ENCODE results near the gene FAM8A1.

The FAM8A1 gene

DNA sequence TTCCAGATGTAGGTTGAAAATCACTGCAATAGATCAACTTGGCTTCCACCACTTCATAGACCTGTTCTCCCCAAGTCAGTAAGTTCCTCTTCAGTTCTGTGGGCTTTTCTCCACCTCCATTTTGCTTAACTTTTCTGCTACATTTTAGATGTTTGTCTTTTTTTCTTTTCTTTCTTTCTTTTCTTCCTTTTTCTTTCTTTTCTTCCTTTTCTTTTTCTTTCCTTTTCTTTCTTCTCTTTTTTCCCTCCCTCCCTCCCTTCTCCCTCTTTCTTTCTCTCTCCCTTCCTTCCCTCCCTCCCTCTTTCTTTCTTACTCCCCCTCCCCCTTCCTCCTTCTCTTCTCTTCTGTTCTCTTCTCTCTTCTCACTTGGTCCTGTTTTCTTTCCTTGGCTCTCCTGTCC is 6.9 kb upstream of the FAM8A1 start:
- Histone ChIP-seq H3K36me3 (no peaks in the 10 kb centered on the region), H3K4me3 (no peak overlapping the region), H3K27me3 (no peaks in the 10 kb centered on the region), H3K4me1 (no peaks in the 10 kb centered on the region), H3K9me3 (no peaks in the 10 kb centered on the region), H3K27ac (no peak overlapping the region)
- intact Hi-C loops (cut with DNase I; ENCODE audit: low total_unique reads) = no loop called here
- no peak for DNase-seq
- TF ChIP-seq, protein P1, sequence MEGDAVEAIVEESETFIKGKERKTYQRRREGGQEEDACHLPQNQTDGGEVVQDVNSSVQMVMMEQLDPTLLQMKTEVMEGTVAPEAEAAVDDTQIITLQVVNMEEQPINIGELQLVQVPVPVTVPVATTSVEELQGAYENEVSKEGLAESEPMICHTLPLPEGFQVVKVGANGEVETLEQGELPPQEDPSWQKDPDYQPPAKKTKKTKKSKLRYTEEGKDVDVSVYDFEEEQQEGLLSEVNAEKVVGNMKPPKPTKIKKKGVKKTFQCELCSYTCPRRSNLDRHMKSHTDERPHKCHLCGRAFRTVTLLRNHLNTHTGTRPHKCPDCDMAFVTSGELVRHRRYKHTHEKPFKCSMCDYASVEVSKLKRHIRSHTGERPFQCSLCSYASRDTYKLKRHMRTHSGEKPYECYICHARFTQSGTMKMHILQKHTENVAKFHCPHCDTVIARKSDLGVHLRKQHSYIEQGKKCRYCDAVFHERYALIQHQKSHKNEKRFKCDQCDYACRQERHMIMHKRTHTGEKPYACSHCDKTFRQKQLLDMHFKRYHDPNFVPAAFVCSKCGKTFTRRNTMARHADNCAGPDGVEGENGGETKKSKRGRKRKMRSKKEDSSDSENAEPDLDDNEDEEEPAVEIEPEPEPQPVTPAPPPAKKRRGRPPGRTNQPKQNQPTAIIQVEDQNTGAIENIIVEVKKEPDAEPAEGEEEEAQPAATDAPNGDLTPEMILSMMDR (IDR thresholded peaks at IDR 0.05) = no peak

DNA sequence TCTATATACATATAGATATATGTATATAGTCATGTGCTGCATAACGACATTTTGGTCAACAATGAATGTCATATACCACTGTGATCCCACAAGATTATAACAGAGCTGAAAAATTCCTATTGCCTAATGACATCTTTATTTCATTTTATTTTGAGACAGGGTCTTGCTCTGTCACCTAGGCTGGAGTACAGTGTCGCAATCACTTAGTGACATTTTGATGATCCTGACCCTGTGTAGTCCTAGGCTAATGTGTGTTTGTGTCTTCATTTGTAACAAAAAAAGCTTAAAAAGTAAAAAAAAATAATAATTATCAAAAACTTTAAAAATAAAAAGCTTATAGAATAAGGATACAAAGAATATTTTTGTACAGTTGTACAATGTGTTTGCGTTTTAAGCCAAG is 4.0 kb upstream of the FAM8A1 start:
- DNase-seq = no peak
- no peaks in the 10 kb centered on the region for H3K9me3 ChIP-seq
- TF ChIP-seq, protein P1 (IDR thresholded peaks at IDR 0.05) = no peak
- intact Hi-C loops (cut with DNase I; ENCODE audit: low total_unique reads) = no loop called here
- no peak overlapping the region for H3K4me3 ChIP-seq
- no peaks in the 10 kb centered on the region for H3K4me1 ChIP-seq
- H3K27me3 ChIP-seq = no peaks in the 10 kb centered on the region
- no peak overlapping the region for H3K27ac ChIP-seq
- H3K36me3 ChIP-seq = no peaks in the 10 kb centered on the region

DNA sequence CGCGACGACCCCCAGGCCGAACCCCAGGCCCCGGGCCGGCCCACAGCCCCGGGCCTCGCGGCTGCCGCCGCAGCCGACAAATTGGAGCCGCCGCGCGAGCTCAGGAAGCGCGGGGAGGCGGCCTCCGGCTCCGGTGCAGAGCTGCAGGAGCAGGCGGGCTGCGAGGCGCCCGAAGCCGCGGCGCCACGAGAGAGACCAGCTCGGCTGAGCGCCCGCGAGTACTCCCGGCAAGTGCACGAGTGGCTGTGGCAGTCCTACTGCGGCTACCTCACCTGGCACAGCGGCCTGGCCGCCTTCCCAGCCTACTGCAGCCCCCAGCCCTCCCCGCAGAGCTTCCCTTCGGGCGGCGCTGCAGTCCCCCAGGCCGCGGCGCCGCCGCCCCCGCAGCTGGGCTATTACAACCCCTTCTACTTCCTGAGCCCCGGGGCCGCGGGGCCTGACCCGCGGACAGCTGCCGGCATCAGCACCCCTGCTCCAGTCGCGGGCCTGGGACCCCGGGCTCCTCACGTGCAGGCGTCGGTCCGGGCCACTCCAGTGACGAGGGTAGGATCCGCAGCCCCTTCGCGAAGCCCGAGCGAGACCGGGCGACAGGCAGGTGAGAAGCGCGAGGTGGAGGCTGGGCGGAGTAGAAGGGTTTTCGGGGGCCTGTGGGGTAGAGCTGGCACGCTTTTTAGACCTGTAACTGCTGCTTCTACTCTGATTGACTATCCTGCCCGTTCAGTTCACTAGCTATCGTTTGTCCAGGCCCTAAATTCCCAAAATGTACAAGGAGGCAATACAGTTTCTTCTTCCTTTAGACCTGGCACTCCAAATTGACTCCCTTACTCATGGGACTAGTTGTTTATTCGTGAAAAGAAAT is 654 bp downstream of the FAM8A1 start:
- TF ChIP-seq, protein P1 (IDR thresholded peaks at IDR 0.05) = no peak
- intact Hi-C loops (cut with DNase I; ENCODE audit: low total_unique reads) = loop anchor here (5.0 kb wide), 2 partner anchors 107 to 197 kb away; partner anchors contain the start of gene NUP153
- H3K9me3 ChIP-seq = no peaks in the 10 kb centered on the region

DNA sequence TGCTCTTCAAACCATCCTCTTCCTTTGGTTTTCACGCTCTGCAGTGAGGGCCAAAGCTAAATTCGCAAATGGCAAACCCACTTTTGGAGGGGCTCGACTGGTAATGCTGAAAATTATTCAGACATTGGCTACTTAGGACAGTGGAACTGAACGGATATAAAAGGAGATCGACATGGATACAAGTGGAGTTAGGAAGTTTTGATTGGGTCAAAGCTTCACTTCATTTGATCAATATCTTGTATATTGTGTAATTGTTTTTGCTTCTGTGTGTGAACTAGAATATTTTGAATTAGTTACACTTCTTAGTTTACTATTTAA is 1.2 kb downstream of the FAM8A1 start:
- H3K4me3 ChIP-seq = peak overlapping the region; percentile 89 to 93
- intact Hi-C loops (cut with DNase I; ENCODE audit: low total_unique reads) = loop anchor here (5.0 kb wide), 2 partner anchors 106 to 196 kb away; partner anchors contain the start of gene NUP153
- peaks cover 8 to 34% (median 10%) of the 10 kb centered on the region in 3 donors for H3K36me3 ChIP-seq
- H3K27me3 ChIP-seq = no peaks in the 10 kb centered on the region
- no peaks in the 10 kb centered on the region for H3K9me3 ChIP-seq
- H3K27ac ChIP-seq = peak overlapping the region; percentile 90 to 99
- no peak for DNase-seq
- peaks cover 0 to 16% (median 6%) of the 10 kb centered on the region in 4 donors for H3K4me1 ChIP-seq
- TF ChIP-seq, protein P1 (IDR thresholded peaks at IDR 0.05) = no peak

More for the DNA sequence above, 654 bp downstream of the FAM8A1 start:
- Histone ChIP-seq H3K27me3 (no peaks in the 10 kb centered on the region), H3K36me3 (peaks cover 6 to 28% (median 8%) of the 10 kb centered on the region in 3 donors), H3K4me3 (peak overlapping the region; percentile 89 to 93), H3K27ac (peak overlapping the region; percentile 90 to 99), H3K4me1 (peaks cover 0 to 16% (median 6%) of the 10 kb centered on the region in 4 donors)
- peak; percentile 37 to 76 for DNase-seq

DNA sequence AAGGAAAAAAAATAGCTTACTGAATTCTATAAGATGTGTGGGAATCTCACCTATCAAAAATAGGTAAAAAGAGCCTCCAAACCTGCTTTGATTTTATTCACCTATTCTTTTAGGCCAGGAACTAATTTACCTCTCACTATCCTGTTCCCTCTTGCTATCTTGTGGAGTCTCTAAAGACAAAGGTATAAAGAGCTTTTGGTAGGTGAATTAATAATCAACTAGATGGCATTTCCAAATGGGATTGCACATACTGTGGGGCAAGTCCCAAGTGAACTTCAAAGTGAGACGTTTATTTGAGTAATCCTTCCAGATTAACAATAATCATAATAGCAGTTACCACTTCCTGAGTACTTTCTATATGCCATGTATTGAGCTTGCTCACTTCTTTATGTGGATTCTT is 2.8 kb downstream of the FAM8A1 start:
- intact Hi-C loops (cut with DNase I; ENCODE audit: low total_unique reads) = loop anchor here (5.0 kb wide), 2 partner anchors 104 to 194 kb away; partner anchors contain the start of gene NUP153
- TF ChIP-seq, protein P1 (IDR thresholded peaks at IDR 0.05) = no peak

More for the DNA sequence above, 2.8 kb downstream of the FAM8A1 start:
- no peaks in the 10 kb centered on the region for H3K9me3 ChIP-seq
- peaks cover 13 to 46% (median 23%) of the 10 kb centered on the region in 3 donors for H3K36me3 ChIP-seq
- no peak overlapping the region for H3K27ac ChIP-seq
- H3K4me1 ChIP-seq = peaks cover 0 to 16% (median 6%) of the 10 kb centered on the region in 4 donors
- DNase-seq = no peak
- H3K27me3 ChIP-seq = no peaks in the 10 kb centered on the region
- no peak overlapping the region for H3K4me3 ChIP-seq

Measured in tibial artery (tissue), 4 donors.